GM18508 (cell line): ENCODE results near the gene GSTA4.

Experiments used
- ATAC-seq: cut with Tn5 transposase; IDR thresholded peaks from one replicate; pipeline ENCODE4 v1.9.1; 2021; ENCODE audit warnings: moderate number of reproducible peaks; ENCODE audit not compliant: insufficient read depth, unreplicated experiment

The GSTA4 gene

GRCh38 chr6:52995089-52995912, at the start of gene GSTA4:
TSS of gene GSTA4 (minus strand) at chr6:52995284. CDS start at chr6:52994243, 1,041 bp downstream.
- peak; percentile 90 for ATAC-seq

DNA sequence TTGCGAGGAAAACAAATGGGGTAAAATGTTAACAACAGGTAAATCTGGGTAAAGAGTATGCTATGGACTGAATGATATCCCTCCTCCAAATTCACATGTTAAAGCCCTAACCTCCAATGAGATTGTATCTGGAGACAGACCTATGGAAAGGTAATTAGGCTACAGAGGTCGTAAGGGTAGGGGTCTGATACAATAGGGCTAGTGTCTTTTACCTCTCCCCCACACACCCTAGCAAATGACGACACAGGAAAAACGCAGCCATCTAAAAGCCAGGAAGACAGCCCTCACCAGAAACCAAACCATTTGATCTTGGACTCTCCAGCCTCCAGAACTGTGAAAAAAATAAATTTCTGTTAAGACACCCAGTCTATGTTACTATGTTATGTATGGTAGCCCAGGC, 49.5 kb upstream of the GSTA4 start:
- no peak for ATAC-seq

DNA sequence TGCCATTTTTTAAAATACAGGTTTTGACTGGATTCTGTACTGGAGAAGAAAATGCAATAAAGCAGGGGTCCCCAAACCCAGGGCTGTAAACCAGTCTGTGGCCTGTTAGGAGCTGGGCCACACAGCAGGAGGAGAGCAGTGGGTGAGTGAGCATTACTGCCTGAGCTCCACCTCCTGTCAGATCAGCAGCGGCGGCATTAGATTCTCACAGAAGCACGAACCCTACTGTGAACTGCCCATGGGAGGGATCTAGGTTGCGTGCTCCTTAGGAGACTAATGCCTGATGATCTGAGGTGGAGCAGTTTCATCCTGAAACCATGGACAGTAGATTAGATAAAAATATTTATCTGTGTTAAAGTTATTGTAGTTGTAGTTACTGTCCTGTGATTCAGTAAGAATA, 49.0 kb upstream of the GSTA4 start:
- ATAC-seq = no peak

DNA sequence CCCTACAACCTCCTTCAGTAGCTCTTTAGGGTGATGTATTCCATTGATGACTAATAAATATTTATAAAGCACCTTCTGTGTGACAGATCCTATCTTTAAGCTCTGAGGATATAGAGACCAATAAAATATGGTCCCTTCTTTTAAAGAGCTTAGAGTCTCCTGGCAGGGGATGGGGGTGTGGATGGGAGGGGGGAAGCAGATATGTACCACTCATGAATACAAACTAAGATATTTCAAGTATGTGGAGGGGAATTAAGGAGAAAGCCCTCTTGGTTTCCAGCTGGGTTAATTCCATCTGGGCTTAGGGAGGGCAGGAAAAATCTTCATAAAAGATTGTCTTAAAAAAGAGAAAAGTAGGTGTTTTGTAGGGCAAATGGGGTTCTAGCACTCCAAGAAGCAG, 48.5 kb upstream of the GSTA4 start:
- ATAC-seq = no peak

GRCh38 chr6:53042112-53042511, 47.0 kb upstream of the GSTA4 start:
- ATAC-seq = no peak

DNA sequence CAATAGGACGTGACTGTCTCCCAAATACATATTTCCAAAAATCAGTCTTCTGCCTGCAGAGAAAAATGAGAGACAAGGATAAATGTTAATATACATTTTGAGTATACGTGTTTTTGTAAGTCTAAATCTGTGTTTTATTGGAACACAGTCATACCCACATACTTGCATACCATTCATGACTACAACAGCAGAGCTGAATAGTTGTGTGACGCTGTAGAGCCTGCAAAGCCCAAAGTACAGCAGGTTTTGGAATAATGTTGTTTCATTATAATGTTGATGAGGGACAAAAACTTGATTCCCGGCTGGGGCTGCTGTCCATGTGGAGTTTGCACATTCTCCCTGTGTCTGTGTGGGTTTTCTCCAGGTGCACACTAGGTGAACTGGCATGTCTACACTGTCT, 46.3 kb upstream of the GSTA4 start:
- ATAC-seq = no peak

DNA sequence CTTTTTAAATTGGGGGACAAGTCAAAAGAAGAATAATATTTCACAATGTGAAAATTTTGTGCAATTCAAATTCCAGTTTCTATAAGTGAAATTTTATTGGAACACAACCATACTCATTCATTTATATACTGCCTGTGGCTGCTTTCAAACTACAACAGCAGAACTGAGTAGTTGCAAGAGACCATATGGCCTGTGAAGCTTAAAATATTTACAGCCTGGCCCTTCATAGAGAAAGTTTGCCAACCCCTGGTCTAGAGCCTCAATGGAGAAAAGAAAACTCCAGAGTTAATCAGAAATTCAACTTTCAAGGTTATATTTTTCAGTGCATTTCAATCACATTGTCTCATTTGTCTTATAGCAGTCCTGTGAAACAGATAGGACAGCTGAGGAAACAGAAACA, 43.5 kb upstream of the GSTA4 start:
- no peak for ATAC-seq

DNA sequence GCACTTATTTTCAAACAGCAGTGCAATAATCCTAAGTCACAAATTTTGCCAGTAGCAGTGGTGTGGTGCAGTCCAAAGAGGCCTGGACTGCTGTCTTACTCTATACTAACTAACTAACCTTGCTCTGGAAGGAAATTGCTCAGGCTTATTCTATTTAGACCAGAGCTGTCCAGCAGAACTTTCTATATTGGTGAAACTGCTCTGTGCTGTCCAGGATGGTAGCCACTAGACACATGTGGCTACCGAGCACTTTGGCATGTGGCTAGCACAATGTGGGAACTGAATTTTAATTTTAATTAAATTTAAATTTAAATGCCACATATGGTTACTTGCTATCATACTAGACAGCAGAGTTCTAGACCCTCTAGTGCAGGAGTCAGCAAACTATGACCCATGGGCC, 43.1 kb upstream of the GSTA4 start:
- ATAC-seq = no peak

DNA sequence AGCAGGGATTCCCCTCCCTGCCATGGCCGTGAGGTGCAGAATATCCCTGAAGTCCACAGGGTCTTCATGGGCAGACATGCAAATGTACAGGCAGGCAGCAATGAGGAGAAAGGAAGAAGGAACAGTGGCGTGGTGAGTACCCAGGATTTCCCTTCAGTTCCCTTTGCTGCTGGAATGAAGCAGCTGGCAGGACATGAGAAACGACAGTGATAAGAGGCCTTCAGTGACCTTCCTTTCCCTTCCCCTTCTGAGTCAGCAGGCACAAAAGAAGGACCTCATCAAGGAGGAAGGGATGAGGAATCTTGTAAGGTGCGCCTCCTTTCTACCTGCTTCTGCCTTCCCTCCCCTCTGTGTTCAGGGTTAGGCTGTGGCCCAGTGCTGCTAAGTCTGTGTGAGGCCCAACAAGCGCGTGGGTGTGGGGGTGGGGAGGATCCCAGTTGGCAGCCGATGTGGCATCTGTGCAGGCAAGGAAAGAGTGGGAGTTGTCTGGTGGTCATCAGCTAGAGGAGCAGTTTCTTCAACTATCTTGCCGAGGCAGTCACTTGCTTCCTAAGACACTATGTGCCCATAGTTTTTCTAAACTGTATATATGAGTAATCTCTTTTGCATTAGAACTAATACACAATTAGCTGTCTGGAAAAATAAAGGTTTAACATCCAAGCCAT, 40.6 kb upstream of the GSTA4 start:
- no peak for ATAC-seq

- ATAC-seq = no peak
These were observed 38.7 kb upstream of the GSTA4 start for GRCh38 chr6:53033764-53034163.

- ATAC-seq = no peak
These were observed 37.8 kb upstream of the GSTA4 start for GRCh38 chr6:53032849-53033248.

DNA sequence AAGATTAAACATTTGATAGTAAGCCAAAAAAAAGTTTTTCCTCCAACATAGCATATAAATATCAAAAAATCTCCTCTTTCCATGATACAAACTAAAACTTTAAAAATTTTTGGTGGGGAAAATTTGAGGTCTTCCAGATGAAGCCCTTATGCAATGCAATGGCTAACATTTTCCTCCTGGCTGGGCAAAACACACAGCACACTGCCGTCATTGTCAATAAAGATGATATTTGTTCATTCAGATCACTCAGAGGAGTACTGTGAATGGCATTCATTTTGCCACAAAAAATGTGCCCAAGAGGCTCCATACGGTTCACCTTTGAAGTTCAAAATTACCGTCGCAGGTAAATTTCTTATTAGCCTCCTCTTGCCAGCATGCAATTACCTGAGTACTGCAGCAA, 36.2 kb upstream of the GSTA4 start:
- no peak for ATAC-seq

- ATAC-seq = no peak
These were observed 34.7 kb upstream of the GSTA4 start for GRCh38 chr6:53029761-53030160.

GRCh38 chr6:53029257-53029656, 34.2 kb upstream of the GSTA4 start:
- no peak for ATAC-seq

GRCh38 chr6:53028467-53028866, 33.4 kb upstream of the GSTA4 start:
- ATAC-seq = no peak

GRCh38 chr6:53027131-53027718, 32.1 kb upstream of the GSTA4 start:
- no peak for ATAC-seq

GRCh38 chr6:53026526-53026925, 31.4 kb upstream of the GSTA4 start:
- ATAC-seq = no peak

DNA sequence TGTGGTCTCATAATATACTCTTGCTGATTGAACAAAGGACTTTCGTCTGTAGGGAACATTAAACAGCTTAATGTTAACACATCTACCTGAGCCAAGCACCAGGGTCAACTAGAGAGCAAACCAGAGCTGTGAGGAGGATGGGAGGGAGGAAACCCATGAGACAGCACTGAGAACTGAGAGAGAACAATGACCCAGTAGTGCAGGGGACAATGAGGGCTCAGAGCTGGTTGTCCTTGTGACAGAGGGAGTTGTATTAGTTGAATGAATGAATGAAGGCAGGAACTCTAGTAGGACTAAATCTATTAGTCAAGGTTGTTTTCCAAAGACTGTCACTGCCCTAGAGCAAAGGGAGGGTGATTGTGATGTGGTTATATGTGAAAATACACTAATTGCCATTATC, 28.2 kb upstream of the GSTA4 start:
- no peak for ATAC-seq

GRCh38 chr6:53020005-53020744, 25.1 kb upstream of the GSTA4 start:
- ATAC-seq = no peak

GRCh38 chr6:53018446-53018845, 23.4 kb upstream of the GSTA4 start:
- ATAC-seq = no peak

DNA sequence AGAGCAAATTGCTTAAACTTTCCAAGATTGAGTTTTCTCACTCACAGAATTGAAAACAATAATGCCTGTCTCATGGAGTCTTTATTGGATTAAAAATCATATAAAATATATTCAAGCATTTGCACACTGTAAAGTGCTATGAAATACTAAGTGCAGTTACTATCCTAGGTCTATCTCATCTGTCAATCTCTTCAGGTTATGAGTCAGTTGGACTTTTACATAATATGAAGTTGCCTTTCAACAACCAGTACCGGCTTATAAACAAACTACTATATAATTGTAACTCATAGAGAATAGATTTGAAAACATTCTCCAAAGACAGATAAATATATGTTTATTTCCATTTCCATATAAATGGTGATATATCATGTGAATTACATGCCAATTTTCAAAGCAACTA, 20.4 kb upstream of the GSTA4 start:
- no peak for ATAC-seq
